ENCODE results near the gene MYT1. TPM values are rescaled to one million over a fixed set of nuclear protein-coding genes. Genes with fewer than 3 reads are reported as not detected.

The MYT1 gene
- total RNA-seq, 1 donor from 2014 or later, result 1.2 TPM

GRCh38 chr20:64183313-64183712 is 19.1 kb downstream of the MYT1 start:
- H2AFZ ChIP-seq (replicated peaks), result no peak overlapping the region
- no peaks in the 10 kb centered on the region for H3K4me1 ChIP-seq
- peaks cover 10% of the 10 kb centered on the region for H3K27me3 Mint-ChIP-seq (ENCODE audit: insufficient read depth, low read depth)
- H3K79me2 ChIP-seq (ENCODE audit: low read depth), result no peaks in the 10 kb centered on the region
- H3K27me3 ChIP-seq, result no peaks in the 10 kb centered on the region
- H3K4me2 ChIP-seq, result no peak overlapping the region
- no peak overlapping the region for H3K27ac ChIP-seq
- no peak overlapping the region for H3K27ac Mint-ChIP-seq
- H3K4me1 Mint-ChIP-seq, result peaks cover 3% of the 10 kb centered on the region
- H3K9ac ChIP-seq, result no peak overlapping the region
- no peak overlapping the region for H3K4me3 Mint-ChIP-seq
- H3K9me3 Mint-ChIP-seq, result peaks cover 21% of the 10 kb centered on the region
- no peaks in the 10 kb centered on the region for H3K36me3 ChIP-seq
- peaks cover 2% of the 10 kb centered on the region for H3K36me3 Mint-ChIP-seq
- no peaks in the 10 kb centered on the region for H3K9me3 ChIP-seq (ENCODE audit: low read depth)
- peaks cover 12% of the 10 kb centered on the region for H3F3A ChIP-seq (ENCODE audit: low read depth)
- H4K20me1 ChIP-seq (ENCODE audit: low read depth), result no peaks in the 10 kb centered on the region
- no peak for TF ChIP-seq CTCF (IDR thresholded peaks at IDR 0.05)
- no peak overlapping the region for H3K4me3 ChIP-seq
- no peak for DNase-seq (ENCODE audit: low spot score)

- Histone ChIP-seq H3K9ac (no peak overlapping the region), H4K20me1 (ENCODE audit: low read depth) (no peaks in the 10 kb centered on the region), H3K79me2 (ENCODE audit: low read depth) (no peaks in the 10 kb centered on the region), H2AFZ (replicated peaks) (no peak overlapping the region), H3K27ac (no peak overlapping the region), H3F3A (ENCODE audit: low read depth) (peaks cover 15% of the 10 kb centered on the region), H3K4me2 (no peak overlapping the region), H3K4me1 (peaks cover 11% of the 10 kb centered on the region), H3K4me3 (no peak overlapping the region), H3K27me3 (no peaks in the 10 kb centered on the region), H3K9me3 (ENCODE audit: low read depth) (no peaks in the 10 kb centered on the region), H3K36me3 (no peaks in the 10 kb centered on the region)
- Mint-ChIP-seq H3K27ac (no peak overlapping the region), H3K36me3 (peaks cover 2% of the 10 kb centered on the region), H3K27me3 (ENCODE audit: insufficient read depth, low read depth) (peaks cover 10% of the 10 kb centered on the region), H3K4me3 (no peak overlapping the region), H3K9me3 (peaks cover 18% of the 10 kb centered on the region), H3K4me1 (peaks cover 18% of the 10 kb centered on the region)
- no peak for DNase-seq (ENCODE audit: low spot score)
- TF ChIP-seq EZH2 (IDR thresholded peaks at IDR 0.05), result no peak
- no peak for TF ChIP-seq CTCF (IDR thresholded peaks at IDR 0.05)
- no peak for TF ChIP-seq EZH2phosphoT487 (IDR thresholded peaks at IDR 0.05)
Observed at GRCh38 chr20:64184795-64185194, 20.5 kb downstream of the MYT1 start.

- Histone ChIP-seq H3K4me2 (no peak overlapping the region), H3K79me2 (ENCODE audit: low read depth) (no peaks in the 10 kb centered on the region), H3F3A (ENCODE audit: low read depth) (peaks cover 15% of the 10 kb centered on the region), H4K20me1 (ENCODE audit: low read depth) (no peaks in the 10 kb centered on the region), H2AFZ (replicated peaks) (no peak overlapping the region), H3K27me3 (no peaks in the 10 kb centered on the region), H3K27ac (no peak overlapping the region), H3K9me3 (ENCODE audit: low read depth) (no peaks in the 10 kb centered on the region), H3K4me1 (peaks cover 13% of the 10 kb centered on the region), H3K4me3 (no peak overlapping the region), H3K9ac (no peak overlapping the region), H3K36me3 (no peaks in the 10 kb centered on the region)
- Mint-ChIP-seq H3K27me3 (ENCODE audit: insufficient read depth, low read depth) (peaks cover 7% of the 10 kb centered on the region), H3K4me1 (peaks cover 22% of the 10 kb centered on the region), H3K9me3 (peaks cover 13% of the 10 kb centered on the region), H3K27ac (no peak overlapping the region), H3K36me3 (peaks cover 2% of the 10 kb centered on the region), H3K4me3 (no peak overlapping the region)
- DNase-seq (ENCODE audit: low spot score), result no peak
- TF ChIP-seq EZH2phosphoT487 (IDR thresholded peaks at IDR 0.05) (no peak), CTCF (IDR thresholded peaks at IDR 0.05) (no peak), EZH2 (IDR thresholded peaks at IDR 0.05) (no peak)
Observed at GRCh38 chr20:64185276-64185900, 21.1 kb downstream of the MYT1 start.

Data from neural progenitor cell (in vitro differentiated cells).